Tongue (tissue), 2 donors: Measurements from ENCODE around the gene RGR. TPM values are rescaled to one million over a fixed set of nuclear protein-coding genes. Genes with fewer than 3 reads are reported as not detected.

Source experiments
- DNase-seq: peaks from one replicate; pipeline ENCODE4 v3.0.0-alpha.2; 2015
- total RNA-seq: library from RNA; depleted of rRNA; stranded (reverse); fragments of >200 nt; gene quantifications from one replicate; pipeline ENCODE4 v1.2.3, GENCODE V29; 2014

The RGR gene
- total RNA-seq, 1 donor from 2014 or later: 7.8 TPM

DNA sequence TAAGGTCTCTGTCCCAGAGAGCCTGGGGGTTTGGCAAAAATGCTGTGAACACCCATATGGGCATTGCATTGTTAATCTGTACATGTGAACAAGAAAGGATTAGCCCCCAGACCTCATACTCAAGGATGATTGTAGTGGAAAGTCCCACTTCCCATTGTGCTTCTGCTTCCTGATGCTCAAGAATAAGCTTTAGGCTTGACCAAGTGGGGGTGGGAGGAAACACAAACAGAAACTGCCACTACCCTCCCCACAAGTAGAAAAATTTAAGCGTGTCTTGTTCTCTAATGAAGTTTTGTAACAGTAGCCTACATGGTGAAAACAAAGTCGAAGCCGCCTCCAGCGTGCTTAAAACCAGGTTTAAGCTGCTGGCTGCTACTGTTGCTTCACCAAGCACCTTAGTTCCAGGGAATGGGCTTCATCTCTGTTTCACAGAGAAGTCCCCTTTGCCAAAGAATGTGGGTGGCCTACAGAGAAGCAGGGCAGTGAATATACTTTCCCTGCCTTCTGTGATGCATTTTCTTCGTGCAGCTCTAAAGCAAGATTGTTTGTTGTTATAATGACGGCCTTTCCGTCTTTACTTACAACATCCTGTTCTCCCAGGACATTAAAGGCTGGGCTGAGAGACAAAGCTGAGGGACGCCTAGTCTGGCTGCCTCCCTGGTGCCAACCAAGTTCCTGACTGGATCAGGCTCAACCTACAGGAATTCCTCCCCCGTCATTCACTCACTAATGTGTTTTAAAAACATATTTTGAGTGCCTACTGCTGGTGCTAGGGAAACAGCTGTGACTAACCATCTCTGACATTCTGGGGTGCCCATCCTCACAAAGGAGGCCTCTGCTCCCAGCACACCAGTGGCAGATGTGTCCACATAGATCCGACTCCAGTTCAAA, 51.5 kb downstream of the RGR start:
- DNase-seq: peak; percentile 10

DNA sequence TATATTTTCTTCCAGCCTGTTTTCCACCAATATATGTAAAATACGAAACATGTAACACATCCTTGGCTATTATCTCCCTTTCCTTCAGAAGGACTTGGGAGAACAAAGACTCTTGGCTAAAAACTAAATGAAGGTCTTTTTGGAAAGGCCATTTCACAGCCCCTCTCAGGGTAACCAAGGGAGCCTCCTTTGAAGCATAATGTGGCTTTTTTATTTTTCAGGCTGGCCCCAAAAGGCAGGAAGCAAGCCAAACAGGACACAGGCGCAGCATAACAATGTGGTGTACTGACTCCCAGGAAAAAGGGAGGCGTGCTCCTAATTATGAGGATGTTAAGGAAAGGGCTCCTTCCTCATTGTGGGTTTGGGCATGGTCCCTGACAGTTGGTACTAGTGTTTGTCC, 53.2 kb downstream of the RGR start:
- no peak for DNase-seq

DNA sequence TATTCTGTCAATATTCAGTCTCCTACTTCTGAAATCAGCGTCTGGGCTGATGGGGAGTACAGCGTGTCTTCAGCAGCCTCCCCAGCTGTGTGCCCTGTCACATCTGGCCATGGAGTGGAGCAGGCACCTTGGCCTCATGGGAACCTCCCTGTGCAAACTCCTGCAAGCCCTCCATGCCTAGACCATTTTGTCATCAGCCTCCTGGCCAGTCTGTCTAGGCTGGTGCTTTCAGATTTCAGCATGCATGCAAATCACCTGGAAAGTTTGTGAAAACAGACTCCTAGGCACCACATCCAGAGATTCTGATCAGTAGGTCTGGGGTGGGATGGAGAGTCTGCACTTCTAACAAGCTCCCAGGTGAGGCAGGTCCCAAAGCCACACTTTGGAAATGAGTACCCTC, 57.4 kb downstream of the RGR start:
- no peak for DNase-seq

DNA sequence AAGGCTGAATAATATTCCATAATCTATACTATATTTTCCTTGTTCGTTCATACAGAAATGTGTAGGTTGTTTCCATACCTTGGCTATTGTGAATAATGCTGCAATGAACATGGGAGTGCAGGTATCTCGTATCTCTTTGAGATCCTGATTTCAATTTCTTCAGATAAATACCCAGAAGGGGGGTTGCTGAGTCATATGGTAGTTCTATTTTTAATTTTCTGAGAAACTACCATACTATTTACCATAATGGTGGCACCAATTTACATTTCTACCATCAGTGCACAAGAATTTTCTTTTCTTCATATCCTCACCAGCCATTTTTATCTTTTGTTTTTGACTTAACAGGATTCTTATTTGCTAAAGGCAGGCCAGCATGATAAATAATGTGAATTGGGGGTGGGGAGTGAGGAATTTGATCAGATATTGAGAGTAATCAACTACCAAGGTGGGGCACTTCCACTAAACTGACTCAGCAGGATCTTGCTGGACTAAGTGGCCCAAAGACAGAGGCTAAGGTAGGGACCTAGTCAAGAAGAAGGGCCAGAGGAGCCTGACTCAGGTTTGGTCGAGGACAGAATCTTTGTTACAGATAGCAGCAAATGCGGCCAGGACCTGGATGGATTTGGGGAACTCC, 62.0 kb downstream of the RGR start:
- no peak for DNase-seq

DNA sequence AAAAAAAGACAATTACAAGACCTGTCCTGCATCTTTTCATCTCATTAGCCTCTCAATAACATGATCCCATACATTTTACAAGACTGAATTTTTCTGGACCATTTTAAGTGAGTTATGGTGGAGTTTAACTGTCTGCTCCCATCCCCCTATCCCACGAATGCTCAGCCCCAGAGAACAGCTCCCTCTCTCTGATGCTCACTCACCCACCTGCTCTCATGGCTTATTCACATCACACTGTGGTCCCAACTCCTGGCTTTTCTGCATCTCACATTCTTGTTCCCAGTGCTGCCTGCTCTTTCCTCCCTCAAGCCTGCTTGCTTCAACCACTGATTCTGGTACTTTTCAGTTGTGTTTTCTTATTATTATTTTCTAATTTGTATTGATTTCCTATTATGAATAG, 63.2 kb downstream of the RGR start:
- DNase-seq: no peak

DNA sequence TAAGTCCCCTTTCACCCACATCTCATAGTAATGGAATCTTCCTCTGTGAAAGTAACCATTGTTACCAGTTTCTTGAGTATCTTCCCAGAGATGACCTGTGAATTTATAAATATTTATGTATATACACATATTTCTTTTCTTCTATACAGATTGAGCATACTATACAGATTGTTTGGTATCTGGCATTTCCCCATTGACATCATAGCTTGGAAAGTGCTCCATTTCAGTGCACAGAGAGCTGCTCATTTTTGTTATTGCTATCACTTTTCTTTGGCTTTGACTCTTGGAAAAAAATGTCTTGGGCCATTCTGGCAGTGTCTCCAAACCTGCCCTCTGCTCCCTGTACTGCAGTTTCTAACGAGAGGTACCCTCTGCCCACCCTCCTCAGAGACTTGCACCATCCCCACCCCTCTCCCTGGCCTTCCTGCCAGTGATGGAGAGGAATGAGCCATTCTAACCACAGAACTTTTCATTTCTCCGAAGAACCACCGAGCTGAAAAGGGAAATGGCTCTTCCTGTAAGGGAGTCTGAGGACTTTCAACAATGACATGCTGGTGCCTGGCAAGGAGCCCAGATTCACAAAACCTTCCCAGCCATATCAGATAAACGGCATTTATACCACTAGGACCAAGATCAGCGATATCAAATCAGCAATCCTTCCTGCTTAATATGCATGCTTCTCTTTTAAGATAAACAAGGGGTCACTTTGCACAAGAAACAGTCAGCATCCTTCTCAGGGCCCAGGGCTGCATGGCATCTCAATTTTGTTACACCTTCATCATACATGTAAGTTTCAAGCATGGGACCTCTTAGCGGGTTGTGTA, 63.8 kb downstream of the RGR start:
- DNase-seq: peak; percentile 50

Other genes starting within 250 kb of the RGR start
- gene GHITM, start 105.5 kb upstream of the RGR start, total RNA-seq: 204 TPM
- not detected for gene GPR15LG, start 71.3 kb upstream of the RGR start, total RNA-seq
- gene CDHR1, start 50.5 kb upstream of the RGR start, total RNA-seq: 1.3 TPM
- gene LRIT2, start 19.5 kb upstream of the RGR start, total RNA-seq: not detected
- gene LRIT1, start 3.5 kb upstream of the RGR start, total RNA-seq: not detected
- 67.2 TPM for gene CCSER2, start 83.5 kb downstream of the RGR start, total RNA-seq